Stimulated activated CD8-positive, alpha-beta memory T cell treated with anti-CD3 and anti-CD28 coated beads, Interleukin-12 subunit alpha, Interleukin-12 subunit beta, amount 100 ng/mL, for 24 hours (primary cell): ENCODE results near the gene UBAP2.

Experiments
- DNase-seq: peaks from one replicate; pipeline ENCODE4 v3.0.0-alpha.2; 2020; ENCODE audit errors: extremely low read depth

UBAP2 gene, protein sequence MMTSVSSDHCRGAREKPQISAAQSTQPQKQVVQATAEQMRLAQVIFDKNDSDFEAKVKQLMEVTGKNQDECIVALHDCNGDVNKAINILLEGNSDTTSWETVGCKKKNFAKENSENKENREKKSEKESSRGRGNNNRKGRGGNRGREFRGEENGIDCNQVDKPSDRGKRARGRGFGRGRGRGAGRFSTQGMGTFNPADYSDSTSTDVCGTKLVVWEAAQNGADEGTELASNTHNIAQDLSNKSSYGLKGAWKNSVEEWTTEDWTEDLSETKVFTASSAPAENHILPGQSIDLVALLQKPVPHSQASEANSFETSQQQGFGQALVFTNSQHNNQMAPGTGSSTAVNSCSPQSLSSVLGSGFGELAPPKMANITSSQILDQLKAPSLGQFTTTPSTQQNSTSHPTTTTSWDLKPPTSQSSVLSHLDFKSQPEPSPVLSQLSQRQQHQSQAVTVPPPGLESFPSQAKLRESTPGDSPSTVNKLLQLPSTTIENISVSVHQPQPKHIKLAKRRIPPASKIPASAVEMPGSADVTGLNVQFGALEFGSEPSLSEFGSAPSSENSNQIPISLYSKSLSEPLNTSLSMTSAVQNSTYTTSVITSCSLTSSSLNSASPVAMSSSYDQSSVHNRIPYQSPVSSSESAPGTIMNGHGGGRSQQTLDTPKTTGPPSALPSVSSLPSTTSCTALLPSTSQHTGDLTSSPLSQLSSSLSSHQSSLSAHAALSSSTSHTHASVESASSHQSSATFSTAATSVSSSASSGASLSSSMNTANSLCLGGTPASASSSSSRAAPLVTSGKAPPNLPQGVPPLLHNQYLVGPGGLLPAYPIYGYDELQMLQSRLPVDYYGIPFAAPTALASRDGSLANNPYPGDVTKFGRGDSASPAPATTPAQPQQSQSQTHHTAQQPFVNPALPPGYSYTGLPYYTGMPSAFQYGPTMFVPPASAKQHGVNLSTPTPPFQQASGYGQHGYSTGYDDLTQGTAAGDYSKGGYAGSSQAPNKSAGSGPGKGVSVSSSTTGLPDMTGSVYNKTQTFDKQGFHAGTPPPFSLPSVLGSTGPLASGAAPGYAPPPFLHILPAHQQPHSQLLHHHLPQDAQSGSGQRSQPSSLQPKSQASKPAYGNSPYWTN

DNA sequence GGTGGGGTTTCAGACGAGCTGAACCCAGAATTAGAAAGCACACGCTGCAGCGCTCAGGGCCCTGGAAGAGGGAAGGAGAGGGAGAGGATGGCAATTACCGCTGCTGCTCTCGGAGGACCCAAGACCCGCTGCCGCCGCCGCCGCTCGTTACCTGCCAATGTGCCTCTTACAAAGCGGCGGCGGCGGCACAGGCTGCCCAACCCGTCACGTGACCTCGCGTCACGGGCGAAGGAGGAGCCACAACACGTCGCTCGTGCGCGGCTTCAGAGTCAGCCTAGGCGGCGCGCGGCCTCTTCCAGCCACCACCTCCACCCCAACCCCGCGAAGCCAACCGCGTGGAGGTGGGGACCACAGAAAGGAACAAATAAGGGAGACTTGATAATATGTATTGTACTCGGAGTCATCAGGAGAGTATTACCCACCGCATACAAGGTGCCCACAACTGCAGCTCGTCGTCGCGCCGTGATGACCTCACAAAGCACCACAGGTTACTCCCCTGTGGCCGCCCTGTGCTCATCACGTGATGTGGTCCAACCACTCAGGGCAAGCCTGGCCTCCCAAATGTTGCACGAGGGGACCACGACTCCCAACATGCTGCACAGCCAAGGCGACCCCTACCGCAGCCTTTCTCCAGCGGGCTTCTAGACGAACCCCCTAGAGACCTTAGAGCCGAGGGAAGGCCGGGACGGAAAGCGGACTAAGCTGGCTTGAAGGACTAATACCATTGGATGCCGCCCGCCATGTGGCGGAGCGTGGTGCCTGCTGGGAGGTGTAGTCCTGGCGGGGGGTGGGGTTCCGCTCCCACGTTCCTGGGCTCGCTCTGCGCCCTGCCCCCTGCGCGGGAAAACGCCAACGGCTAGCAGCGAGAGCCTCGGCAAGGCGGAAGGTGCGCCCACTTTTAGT is at the start of gene UBAP2:
Gene UBAP2 (minus strand): TSS at position 161 of the 903 bp plus-strand sequence. CDS start 31,739 bp downstream, outside the sequence.
- peak; percentile 93 for DNase-seq

GRCh38 chr9:34098307-34098706 is 49.6 kb upstream of the UBAP2 start:
- DNase-seq: no peak

DNA sequence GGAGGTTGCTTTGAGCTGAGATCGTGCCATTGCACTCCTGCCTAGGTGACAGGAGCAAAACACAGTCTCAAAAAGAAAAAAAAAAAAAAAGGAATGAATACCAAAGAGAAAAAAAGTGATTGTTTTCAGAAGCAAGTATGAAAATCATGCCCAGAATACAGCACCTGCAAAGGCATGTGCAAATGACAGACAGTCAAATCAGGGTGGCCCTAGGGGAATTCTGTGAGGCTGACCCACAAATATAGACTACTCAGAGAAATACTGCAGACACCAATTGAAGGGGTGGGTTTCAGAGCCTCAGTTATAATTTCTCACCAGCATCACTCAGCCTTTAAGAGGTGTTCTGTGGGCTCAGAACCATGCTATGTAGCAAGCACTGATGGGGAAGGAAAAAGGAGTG is 49.2 kb upstream of the UBAP2 start:
- no peak for DNase-seq

- DNase-seq: no peak
These were observed 48.1 kb upstream of the UBAP2 start for GRCh38 chr9:34096751-34097150.

- no peak for DNase-seq
These were observed 44.9 kb upstream of the UBAP2 start for GRCh38 chr9:34093578-34093977.

GRCh38 chr9:34089311-34089710 is 40.6 kb upstream of the UBAP2 start:
- no peak for DNase-seq

- no peak for DNase-seq
These were observed 38.7 kb upstream of the UBAP2 start for GRCh38 chr9:34087370-34087769.

GRCh38 chr9:34086864-34087263 is 38.2 kb upstream of the UBAP2 start:
- no peak for DNase-seq

DNA sequence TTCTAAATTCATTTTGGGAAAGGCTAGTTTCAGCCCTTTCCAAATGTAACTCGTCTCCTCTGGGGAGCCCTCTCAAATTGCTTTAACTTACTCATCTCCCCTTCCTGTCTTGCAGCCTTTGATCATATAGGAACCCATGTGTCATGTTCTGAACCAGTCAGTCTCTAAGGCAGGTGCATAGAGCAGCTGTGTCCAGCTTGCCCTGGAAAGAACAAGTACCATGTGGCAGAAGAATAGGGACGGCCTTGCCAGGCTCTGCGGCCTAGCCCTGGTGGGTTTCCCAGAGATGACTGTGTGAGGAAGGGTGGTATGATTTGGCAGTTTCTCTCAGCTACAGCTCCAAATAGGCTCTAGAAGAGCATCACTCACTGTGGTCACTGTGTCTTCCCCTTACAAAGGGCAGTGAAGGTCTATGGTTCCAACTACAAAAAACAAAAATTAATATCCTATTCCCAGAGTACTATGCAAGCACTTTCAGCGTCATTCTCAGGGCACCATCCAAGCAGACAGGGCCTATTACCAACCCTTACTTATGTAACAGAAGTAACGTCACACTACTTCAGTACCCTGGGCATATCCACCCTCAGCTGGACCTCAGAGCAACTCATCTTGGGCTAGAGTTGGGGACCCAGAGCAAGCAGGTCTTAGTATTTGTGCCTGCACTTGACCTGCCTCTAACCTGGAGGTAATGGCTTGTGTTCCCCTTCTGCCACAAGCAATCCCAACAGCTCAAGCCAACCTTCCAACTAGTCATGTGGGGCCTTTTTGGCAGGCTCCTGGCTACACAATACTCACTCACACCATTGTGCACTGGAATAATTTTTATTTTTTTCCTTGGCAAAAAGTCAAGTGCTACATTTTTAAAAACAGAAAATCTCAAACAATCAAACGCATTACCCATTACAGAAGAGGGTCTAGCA is 37.2 kb upstream of the UBAP2 start:
- no peak for DNase-seq

GRCh38 chr9:34084562-34084961 is 35.9 kb upstream of the UBAP2 start:
- no peak for DNase-seq

GRCh38 chr9:34079181-34079580 is 30.5 kb upstream of the UBAP2 start:
- DNase-seq: no peak

GRCh38 chr9:34072868-34073590 is 24.3 kb upstream of the UBAP2 start:
- DNase-seq: no peak

- DNase-seq: no peak
These were observed 23.7 kb upstream of the UBAP2 start for GRCh38 chr9:34072410-34072809.

DNA sequence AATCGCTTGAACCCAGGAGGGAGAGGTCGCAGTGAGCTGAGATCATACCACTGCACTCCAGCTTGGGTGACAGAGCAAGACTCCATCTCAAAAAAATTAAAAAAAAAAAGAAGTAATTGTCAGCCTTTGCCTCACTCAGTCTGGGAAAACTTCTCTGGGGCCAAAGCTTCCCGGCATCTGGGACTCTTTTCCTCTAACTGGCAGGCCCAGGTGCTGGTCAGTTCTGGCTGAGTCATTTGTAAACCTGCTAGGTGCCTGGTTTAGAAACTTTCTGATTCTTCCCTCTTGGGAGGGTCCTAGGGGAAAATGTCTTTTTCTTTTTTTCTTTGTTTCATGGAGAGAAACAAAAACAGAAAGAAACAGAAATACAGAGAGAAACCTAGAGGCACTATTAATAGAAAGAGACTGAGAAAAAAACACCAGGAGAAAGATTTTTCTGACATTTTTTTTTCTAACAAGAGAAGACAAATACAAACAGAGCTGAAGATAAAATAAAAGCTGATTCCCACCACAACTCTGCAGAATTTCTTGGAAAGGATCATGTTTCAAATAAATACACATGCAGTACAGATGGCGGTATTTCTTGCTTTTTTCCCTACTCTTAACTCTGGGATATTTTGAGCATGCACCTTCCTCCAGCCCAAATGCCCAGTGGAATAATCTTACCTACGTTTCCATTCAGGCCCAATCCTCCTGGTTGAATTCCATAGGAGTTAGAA is 22.1 kb upstream of the UBAP2 start:
- DNase-seq: no peak

GRCh38 chr9:34069831-34070230 is 21.1 kb upstream of the UBAP2 start:
- no peak for DNase-seq

- DNase-seq: no peak
These were observed 16.9 kb upstream of the UBAP2 start for GRCh38 chr9:34065541-34065940.

DNA sequence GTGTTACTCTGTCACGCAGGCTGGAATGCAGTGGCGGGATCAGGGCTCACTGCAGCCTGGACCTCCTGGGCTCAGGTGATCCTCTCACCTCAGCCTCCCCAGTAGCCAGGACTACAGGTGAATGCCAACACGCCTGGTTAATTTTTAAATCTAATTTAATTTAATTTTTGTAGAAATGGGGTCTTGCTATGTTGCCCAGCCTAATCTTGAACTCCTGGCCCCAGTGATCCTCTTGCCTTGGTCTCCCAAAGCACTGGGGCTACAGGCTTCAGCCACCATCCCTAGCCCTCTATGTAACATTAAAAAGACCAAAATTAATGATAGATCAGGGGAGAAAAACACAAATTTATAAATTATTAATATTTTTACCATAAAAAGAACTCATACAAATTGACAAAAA is 11.3 kb upstream of the UBAP2 start:
- DNase-seq: no peak

DNA sequence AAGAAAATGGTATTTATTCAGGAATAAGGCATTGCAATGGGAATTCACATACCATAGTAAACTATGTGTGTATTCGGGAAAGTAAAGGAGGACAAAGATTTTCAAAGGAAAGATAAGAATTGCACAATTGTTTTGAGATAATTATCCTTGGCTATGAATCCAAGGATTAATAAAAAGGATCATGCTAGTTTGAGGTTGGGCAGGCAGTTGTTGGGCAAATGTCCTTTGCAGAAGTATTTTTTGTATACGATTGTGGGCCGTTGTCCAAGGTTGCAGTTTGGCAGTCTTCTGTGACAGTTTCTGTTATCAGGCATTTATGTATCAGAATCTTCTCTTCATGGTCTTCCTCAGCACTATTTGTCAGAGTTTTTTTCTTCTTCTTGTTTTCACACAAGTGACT is 10.6 kb upstream of the UBAP2 start:
- no peak for DNase-seq
